Thyroid gland (tissue), 4 donors: ENCODE results near the gene BCO1.

ENCODE experiments used
- CTCF ChIP-seq, 6 experiments: fragments of 200-600 bp in 3 of 6; fragments of 450-650 bp in 3 of 6; sonication (generic) in 3 of 6; IDR thresholded peaks; one replicate each; pipeline ENCODE4 v1.5.1; 2016 to 2019; ENCODE audit warnings: antibody characterized with exemption in 6 of 6, mild to moderate bottlenecking in 2 of 6, inconsistent platforms in 1 of 6, moderate library complexity in 1 of 6
- POLR2A ChIP-seq, 2 donors: fragments of 450-650 bp; IDR thresholded peaks; one replicate each; pipeline ENCODE4 v1.6.1; 2017; ENCODE audit warnings: antibody characterized with exemption in 2 of 2, mild to moderate bottlenecking in 2 of 2, moderate library complexity in 1 of 2

- TF ChIP-seq POLR2A (IDR thresholded peaks at IDR 0.05) (no peak), CTCF (IDR thresholded peaks at IDR 0.05) (no peak)
Observed at GRCh38 chr16:81276323-81276722, 37.8 kb downstream of the BCO1 start.
